MM.1S (cell line): ENCODE results near the gene OR1L1.

Experiments used
- DNase-seq: peaks from one replicate; pipeline ENCODE4 v3.0.0-alpha.2; 2015
- H2AFZ ChIP-seq: fragments of 300-600 bp; sonication (generic); 2 replicates; pipeline ENCODE4 v1.6.0; 2016; ENCODE audit warnings: antibody characterized with exemption, low read length
- H3F3A ChIP-seq: fragments of 300-600 bp; sonication (generic); 2 replicates; pipeline ENCODE4 v1.6.1; 2016; ENCODE audit warnings: mild to moderate bottlenecking, antibody characterized with exemption, low read length, moderate library complexity, mixed read lengths; ENCODE audit not compliant: insufficient read depth
- H3K27ac ChIP-seq: fragments of 300-600 bp; sonication (generic); 2 replicates; pipeline ENCODE4 v1.5.1; 2016; ENCODE audit warnings: mild to moderate bottlenecking, low read length
- H3K27me3 ChIP-seq: fragments of 300-600 bp; sonication (generic); replicated peaks from 2 replicates; pipeline ENCODE4 v1.6.0; 2016; ENCODE audit warnings: low read length; ENCODE audit not compliant: insufficient read depth
- H3K36me3 ChIP-seq: fragments of 300-600 bp; sonication (generic); replicated peaks from 2 replicates; pipeline ENCODE4 v1.6.1; 2016; ENCODE audit warnings: mild to moderate bottlenecking, low read length, mixed read lengths; ENCODE audit not compliant: insufficient read depth
- H3K4me1 ChIP-seq: fragments of 300-600 bp; sonication (generic); 2 replicates; pipeline ENCODE4 v1.6.1; 2016; ENCODE audit warnings: low read length, mixed read lengths
- H3K4me2 ChIP-seq: fragments of 300-600 bp; sonication (generic); 2 replicates; pipeline ENCODE4 v1.6.0; 2016; ENCODE audit warnings: low read depth, low read length
- H3K4me3 ChIP-seq: fragments of 300-600 bp; sonication (generic); 2 replicates; pipeline ENCODE4 v1.5.1; 2016; ENCODE audit warnings: low read length, mixed read lengths
- H3K79me2 ChIP-seq: fragments of 300-600 bp; sonication (generic); 2 replicates; pipeline ENCODE4 v1.6.1; 2016; ENCODE audit warnings: mixed run types, low read length, mixed read lengths
- H3K9ac ChIP-seq: fragments of 300-600 bp; sonication (generic); 2 replicates; pipeline ENCODE4 v1.6.1; 2016; ENCODE audit warnings: low read length, mixed read lengths
- H3K9me2 ChIP-seq: fragments of 300-600 bp; sonication (generic); replicated peaks from 2 replicates; pipeline ENCODE4 v1.6.1; 2016; ENCODE audit warnings: mild to moderate bottlenecking, low read length, mixed read lengths; ENCODE audit not compliant: insufficient read depth
- H3K9me3 ChIP-seq: fragments of 300-600 bp; sonication (generic); replicated peaks from 2 replicates; pipeline ENCODE4 v1.6.1; 2016; ENCODE audit warnings: mild to moderate bottlenecking, low read length, mixed read lengths; ENCODE audit not compliant: insufficient read depth
- H4K20me1 ChIP-seq: fragments of 300-600 bp; sonication (generic); 2 replicates; pipeline ENCODE4 v1.6.1; 2016; ENCODE audit warnings: mild to moderate bottlenecking, low read length, moderate library complexity, mixed read lengths; ENCODE audit not compliant: insufficient read depth
- CTCF ChIP-seq: fragments of 300-600 bp; sonication (generic); IDR thresholded peaks from 2 replicates; pipeline ENCODE4 v1.5.1; 2016; ENCODE audit warnings: antibody characterized with exemption, low read length, mixed read lengths
- EZH2 ChIP-seq: fragments of 300-600 bp; sonication (generic); optimal IDR thresholded peaks from 2 replicates; pipeline ENCODE3; 2017; ENCODE audit warnings: low read depth, mild to moderate bottlenecking, antibody characterized with exemption, low read length, mixed read lengths
- EZH2phosphoT487 ChIP-seq: fragments of 300-600 bp; sonication (generic); IDR thresholded peaks from 2 replicates; pipeline ENCODE4 v1.6.1; 2018; ENCODE audit warnings: antibody characterized with exemption, low read length

OR1L1 gene

DNA sequence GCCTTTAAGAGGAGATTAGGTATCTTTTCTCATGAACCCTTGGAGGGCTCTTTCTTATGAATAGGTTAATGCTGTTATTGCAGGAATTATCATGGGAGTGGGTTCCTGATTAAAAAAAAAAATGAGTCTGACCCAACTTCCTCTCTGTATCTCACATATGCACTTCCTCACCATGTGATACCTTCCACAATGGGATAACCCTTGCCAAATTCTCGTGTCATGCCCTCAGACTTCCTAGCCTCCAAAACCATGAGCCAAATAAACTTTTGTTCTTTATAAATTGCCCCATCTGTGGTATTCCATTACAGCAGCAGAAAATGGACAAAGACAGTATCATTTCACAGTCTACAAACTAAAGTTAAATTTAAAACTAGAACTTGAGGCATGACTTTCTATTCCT is 5.1 kb upstream of the OR1L1 start:
- no peak overlapping the region for H3K27ac ChIP-seq
- TF ChIP-seq EZH2 (no peak), CTCF (no peak), EZH2phosphoT487 (no peak)
- H3K9ac ChIP-seq = no peak overlapping the region
- no peaks in the 10 kb centered on the region for H3K4me1 ChIP-seq
- no peak overlapping the region for H3K4me3 ChIP-seq
- H3K79me2 ChIP-seq = no peaks in the 10 kb centered on the region
- no peak overlapping the region for H2AFZ ChIP-seq
- no peaks in the 10 kb centered on the region for H4K20me1 ChIP-seq
- no peaks in the 10 kb centered on the region for H3K36me3 ChIP-seq
- H3K27me3 ChIP-seq = no peaks in the 10 kb centered on the region
- no peaks in the 10 kb centered on the region for H3K9me2 ChIP-seq
- DNase-seq = no peak
- H3K9me3 ChIP-seq = no peaks in the 10 kb centered on the region
- H3F3A ChIP-seq = no peaks in the 10 kb centered on the region
- no peak overlapping the region for H3K4me2 ChIP-seq

DNA sequence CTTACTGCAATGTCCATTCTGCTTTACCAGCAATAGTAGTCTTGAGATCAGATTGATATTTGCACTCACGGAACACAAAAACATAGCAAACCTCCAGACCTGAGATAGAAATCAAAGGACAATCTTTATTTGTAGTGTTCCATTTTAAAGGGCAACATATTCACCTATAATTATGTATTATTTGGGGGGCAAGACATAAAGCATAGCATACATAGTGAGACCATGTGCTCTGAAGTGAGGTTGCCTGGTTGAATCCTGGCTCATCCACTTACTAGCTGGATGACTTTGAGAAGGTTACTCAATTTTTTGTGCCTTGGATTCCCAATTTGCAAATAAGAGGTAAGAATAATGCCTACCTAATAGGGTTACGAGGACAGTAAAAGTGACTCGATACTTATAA is 4.0 kb upstream of the OR1L1 start, which contains the start of gene OR1B1:
OR1B1 (minus strand) TSS at position 101 of the 400 bp plus-strand sequence.
- no peaks in the 10 kb centered on the region for H3K36me3 ChIP-seq
- H2AFZ ChIP-seq = no peak within 1 kb of the TSS
- no peak within 1 kb of the TSS for H3K27ac ChIP-seq
- no peaks in the 10 kb centered on the region for H4K20me1 ChIP-seq
- H3K79me2 ChIP-seq = no peaks in the 10 kb centered on the region
- no peak within 1 kb of the TSS for H3K4me2 ChIP-seq
- H3K4me3 ChIP-seq = no peak within 1 kb of the TSS
- H3F3A ChIP-seq = no peaks in the 10 kb centered on the region
- no peaks in the 10 kb centered on the region for H3K9me3 ChIP-seq
- no peak within 1 kb of the TSS for H3K9ac ChIP-seq
- no peaks in the 10 kb centered on the region for H3K9me2 ChIP-seq
- H3K27me3 ChIP-seq = no peaks in the 10 kb centered on the region
- TF ChIP-seq EZH2phosphoT487 (no peak), EZH2 (no peak), CTCF (no peak)
- no peak for DNase-seq
- H3K4me1 ChIP-seq = no peaks in the 10 kb centered on the region

- no peak for DNase-seq
- no peak overlapping the region for H3K4me2 ChIP-seq
- no peak overlapping the region for H3K9ac ChIP-seq
- H3F3A ChIP-seq = no peaks in the 10 kb centered on the region
- no peaks in the 10 kb centered on the region for H3K36me3 ChIP-seq
- no peaks in the 10 kb centered on the region for H3K4me1 ChIP-seq
- H3K9me2 ChIP-seq = no peaks in the 10 kb centered on the region
- no peak overlapping the region for H3K4me3 ChIP-seq
- no peak overlapping the region for H3K27ac ChIP-seq
- H3K27me3 ChIP-seq = no peaks in the 10 kb centered on the region
- no peaks in the 10 kb centered on the region for H3K79me2 ChIP-seq
- H3K9me3 ChIP-seq = no peaks in the 10 kb centered on the region
- TF ChIP-seq CTCF = no peak
- H2AFZ ChIP-seq = no peak overlapping the region
- no peaks in the 10 kb centered on the region for H4K20me1 ChIP-seq
Measured at GRCh38 chr9:122672481-122672880, 11.0 kb downstream of the OR1L1 start.

DNA sequence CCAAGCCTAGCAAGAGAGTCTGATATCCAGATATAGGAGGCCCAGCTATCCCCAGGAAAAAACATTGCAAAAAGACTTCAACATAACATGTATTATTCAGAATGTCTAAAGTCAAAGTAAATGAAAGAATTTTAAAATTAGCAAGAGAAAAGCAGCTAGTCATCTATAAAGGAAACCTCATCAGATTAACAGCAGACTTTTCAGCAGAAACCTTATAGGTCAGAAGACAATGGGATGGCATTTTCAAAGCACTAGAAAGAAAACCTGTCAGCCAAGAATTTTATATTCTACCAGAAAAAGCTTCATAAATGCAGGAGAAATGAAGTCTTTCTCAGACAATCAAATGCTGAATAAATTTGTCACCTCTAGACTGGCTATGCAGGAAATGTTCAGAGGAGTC is 23.3 kb downstream of the OR1L1 start:
- H3K9me3 ChIP-seq = no peaks in the 10 kb centered on the region
- no peak overlapping the region for H2AFZ ChIP-seq
- no peaks in the 10 kb centered on the region for H3K36me3 ChIP-seq
- H4K20me1 ChIP-seq = no peaks in the 10 kb centered on the region
- no peaks in the 10 kb centered on the region for H3K27me3 ChIP-seq
- H3K9ac ChIP-seq = no peak overlapping the region
- H3K9me2 ChIP-seq = no peaks in the 10 kb centered on the region
- no peak overlapping the region for H3K4me2 ChIP-seq
- H3K4me3 ChIP-seq = no peak overlapping the region
- no peak for DNase-seq
- no peaks in the 10 kb centered on the region for H3K4me1 ChIP-seq
- no peaks in the 10 kb centered on the region for H3K79me2 ChIP-seq
- TF ChIP-seq EZH2 (no peak), CTCF (no peak), EZH2phosphoT487 (no peak)
- H3K27ac ChIP-seq = no peak overlapping the region
- H3F3A ChIP-seq = no peaks in the 10 kb centered on the region
